Neural progenitor cell (in vitro differentiated cells): ENCODE data around the gene IL1RAP. TPM values are rescaled to one million over a fixed set of nuclear protein-coding genes. Genes with fewer than 3 reads are reported as not detected.

Experiments
- DNase-seq: peaks from one replicate; pipeline ENCODE4 v3.0.0-alpha.2; 2016; ENCODE audit warnings: low spot score
- H2AFZ ChIP-seq: fragments of 200-600 bp; sonication (generic); replicated peaks from 2 replicates; pipeline ENCODE4 v1.6.1; 2016; ENCODE audit warnings: antibody characterized with exemption
- H3F3A ChIP-seq: fragments of 200-600 bp; sonication (generic); 2 replicates; pipeline ENCODE4 v1.6.1; 2016; ENCODE audit warnings: antibody characterized with exemption, low read depth
- H3K27ac ChIP-seq: fragments of 200-600 bp; sonication (generic); 2 replicates; pipeline ENCODE4 v1.5.1; 2016; ENCODE audit warnings: mild to moderate bottlenecking
- H3K27me3 ChIP-seq: fragments of 200-600 bp; sonication (generic); 2 replicates; pipeline ENCODE4 v1.6.1; 2016; ENCODE audit warnings: mild to moderate bottlenecking, moderate library complexity
- H3K36me3 ChIP-seq: fragments of 200-600 bp; sonication (generic); 2 replicates; pipeline ENCODE4 v1.5.1; 2016
- H3K4me1 ChIP-seq: fragments of 200-600 bp; sonication (generic); 2 replicates; pipeline ENCODE4 v1.6.1; 2016; ENCODE audit warnings: mixed run types
- H3K4me2 ChIP-seq: fragments of 200-600 bp; sonication (generic); 2 replicates; pipeline ENCODE4 v1.6.1; 2016
- H3K4me3 ChIP-seq: fragments of 200-600 bp; sonication (generic); 2 replicates; pipeline ENCODE4 v1.5.1; 2016
- H3K79me2 ChIP-seq: fragments of 200-600 bp; sonication (generic); 2 replicates; pipeline ENCODE4 v1.6.1; 2016; ENCODE audit warnings: low read depth
- H3K9ac ChIP-seq: fragments of 200-600 bp; sonication (generic); 2 replicates; pipeline ENCODE4 v1.6.1; 2016
- H3K9me3 ChIP-seq: fragments of 200-600 bp; sonication (generic); 2 replicates; pipeline ENCODE4 v1.5.1; 2016; ENCODE audit warnings: low read depth
- H4K20me1 ChIP-seq: fragments of 200-600 bp; sonication (generic); 2 replicates; pipeline ENCODE4 v1.6.1; 2016; ENCODE audit warnings: low read depth
- H3K27ac Mint-ChIP-seq: 3 replicates; pipeline ENCODE4 v1.8.0; 2021; ENCODE audit warnings: mixed read lengths
- H3K27me3 Mint-ChIP-seq: 2 replicates; pipeline ENCODE4 v1.8.0; 2022; ENCODE audit warnings: low read depth, mild to moderate bottlenecking, inconsistent platforms, moderate library complexity, mixed read lengths; ENCODE audit not compliant: insufficient read depth
- H3K36me3 Mint-ChIP-seq: 3 replicates; pipeline ENCODE4 v1.8.0; 2021; ENCODE audit warnings: mixed read lengths
- H3K4me1 Mint-ChIP-seq: 3 replicates; pipeline ENCODE4 v1.8.0; 2021; ENCODE audit warnings: mixed read lengths
- H3K4me3 Mint-ChIP-seq: 3 replicates; pipeline ENCODE4 v1.8.0; 2021; ENCODE audit warnings: mild to moderate bottlenecking, moderate library complexity, mixed read lengths
- H3K9me3 Mint-ChIP-seq: 3 replicates; pipeline ENCODE4 v1.8.0; 2020; ENCODE audit warnings: mixed read lengths
- CTCF ChIP-seq: fragments of 200-600 bp; sonication (generic); IDR thresholded peaks from 2 replicates; pipeline ENCODE4 v1.5.1; 2017; ENCODE audit warnings: antibody characterized with exemption, mild to moderate bottlenecking
- EZH2 ChIP-seq: fragments of 200-600 bp; sonication (generic); IDR thresholded peaks from 2 replicates; pipeline ENCODE4 v1.6.1; 2017; ENCODE audit warnings: antibody characterized with exemption, mild to moderate bottlenecking, moderate library complexity
- EZH2phosphoT487 ChIP-seq: fragments of 200-600 bp; sonication (generic); IDR thresholded peaks from 2 replicates; pipeline ENCODE4 v1.6.1; 2017; ENCODE audit warnings: antibody characterized with exemption
- total RNA-seq: library from RNA; depleted of rRNA; stranded (reverse); fragments of >200 nt; gene quantifications from 2 replicates; pipeline ENCODE4 v1.2.3, GENCODE V29; 2015; ENCODE audit warnings: low replicate concordance

The IL1RAP gene
- total RNA-seq, 1 donor from 2014 or later: 11.3 TPM

GRCh38 chr3:190486908-190487607 is 26.8 kb upstream of the IL1RAP start:
- no peaks in the 10 kb centered on the region for H3K36me3 ChIP-seq
- peaks cover 12% of the 10 kb centered on the region for H3K4me1 ChIP-seq
- TF ChIP-seq EZH2phosphoT487 (no peak), EZH2 (no peak), CTCF (no peak)
- H3K27me3 Mint-ChIP-seq: no peaks in the 10 kb centered on the region
- no peak overlapping the region for H3K4me3 ChIP-seq
- no peaks in the 10 kb centered on the region for H3K9me3 ChIP-seq
- H3K9me3 Mint-ChIP-seq: no peaks in the 10 kb centered on the region
- H3K79me2 ChIP-seq: no peaks in the 10 kb centered on the region
- peaks cover 7% of the 10 kb centered on the region for H3F3A ChIP-seq
- no peak overlapping the region for H2AFZ ChIP-seq
- peaks cover 6% of the 10 kb centered on the region for H3K4me1 Mint-ChIP-seq
- DNase-seq: no peak
- no peaks in the 10 kb centered on the region for H4K20me1 ChIP-seq
- no peak overlapping the region for H3K9ac ChIP-seq
- H3K4me3 Mint-ChIP-seq: no peak overlapping the region
- H3K27ac Mint-ChIP-seq: no peak overlapping the region
- H3K36me3 Mint-ChIP-seq: no peaks in the 10 kb centered on the region
- H3K27ac ChIP-seq: no peak overlapping the region
- H3K27me3 ChIP-seq: no peaks in the 10 kb centered on the region
- H3K4me2 ChIP-seq: no peak overlapping the region

GRCh38 chr3:190491533-190492054 is 22.3 kb upstream of the IL1RAP start:
- no peak overlapping the region for H2AFZ ChIP-seq
- H3K27me3 Mint-ChIP-seq: peaks cover 5% of the 10 kb centered on the region
- TF ChIP-seq CTCF: no peak
- TF ChIP-seq EZH2: no peak
- TF ChIP-seq EZH2phosphoT487: no peak

GRCh38 chr3:190492129-190492528 is 21.8 kb upstream of the IL1RAP start:
- Histone ChIP-seq H3K4me3 (no peak overlapping the region), H3K27me3 (no peaks in the 10 kb centered on the region), H4K20me1 (no peaks in the 10 kb centered on the region), H2AFZ (no peak overlapping the region), H3K36me3 (no peaks in the 10 kb centered on the region), H3K4me1 (no peaks in the 10 kb centered on the region), H3F3A (no peaks in the 10 kb centered on the region), H3K9me3 (no peaks in the 10 kb centered on the region), H3K9ac (no peak overlapping the region), H3K4me2 (no peak overlapping the region), H3K27ac (no peak overlapping the region), H3K79me2 (no peaks in the 10 kb centered on the region)
- Mint-ChIP-seq H3K36me3 (no peaks in the 10 kb centered on the region), H3K4me1 (peaks cover 9% of the 10 kb centered on the region), H3K27me3 (peaks cover 5% of the 10 kb centered on the region), H3K27ac (no peak overlapping the region), H3K9me3 (no peaks in the 10 kb centered on the region), H3K4me3 (no peak overlapping the region)
- DNase-seq: no peak
- TF ChIP-seq EZH2phosphoT487: no peak
- no peak for TF ChIP-seq CTCF
- no peak for TF ChIP-seq EZH2

More at GRCh38 chr3:190491533-190492054, 22.3 kb upstream of the IL1RAP start:
- Mint-ChIP-seq H3K36me3 (no peaks in the 10 kb centered on the region), H3K4me1 (peaks cover 5% of the 10 kb centered on the region), H3K27ac (no peak overlapping the region), H3K4me3 (no peak overlapping the region), H3K9me3 (no peaks in the 10 kb centered on the region)
- no peak overlapping the region for H3K4me3 ChIP-seq
- no peaks in the 10 kb centered on the region for H3F3A ChIP-seq
- no peaks in the 10 kb centered on the region for H4K20me1 ChIP-seq
- no peak overlapping the region for H3K27ac ChIP-seq
- no peaks in the 10 kb centered on the region for H3K4me1 ChIP-seq
- no peak overlapping the region for H3K4me2 ChIP-seq
- no peak for DNase-seq
- H3K79me2 ChIP-seq: no peaks in the 10 kb centered on the region
- H3K27me3 ChIP-seq: no peaks in the 10 kb centered on the region
- H3K9ac ChIP-seq: no peak overlapping the region
- H3K9me3 ChIP-seq: no peaks in the 10 kb centered on the region
- no peaks in the 10 kb centered on the region for H3K36me3 ChIP-seq
